Measurements from ENCODE around the gene CYP3A7.
"Not testable (repeated sequence)": the region's sequence is repeated elsewhere in the genome, so short reads cannot be mapped to it uniquely, and the experiment has no call there.

The CYP3A7 gene

GRCh38 chr7:99740573-99741440, 5.8 kb upstream of the CYP3A7 start:
- DNase-seq, result no peak

- no peak for DNase-seq
Measured at GRCh38 chr7:99739699-99740572, 4.9 kb upstream of the CYP3A7 start.

GRCh38 chr7:99737726-99738125, 2.7 kb upstream of the CYP3A7 start:
- DNase-seq, result no peak

GRCh38 chr7:99736667-99737066, 1.7 kb upstream of the CYP3A7 start:
- DNase-seq, result not testable (repeated sequence)

- DNase-seq, result no peak
Measured at GRCh38 chr7:99733448-99733847, 1.5 kb downstream of the CYP3A7 start.

GRCh38 chr7:99733003-99733402, 2.0 kb downstream of the CYP3A7 start:
- DNase-seq, result no peak

- DNase-seq, result no peak
Measured at GRCh38 chr7:99731638-99732374, 3.2 kb downstream of the CYP3A7 start.

- no peak for DNase-seq
Measured at GRCh38 chr7:99730992-99731391, 4.0 kb downstream of the CYP3A7 start.

- DNase-seq, result no peak
Measured at GRCh38 chr7:99730238-99730810, 4.7 kb downstream of the CYP3A7 start.

GRCh38 chr7:99729486-99730237, 5.3 kb downstream of the CYP3A7 start:
- no peak for DNase-seq

- DNase-seq, result no peak
Measured at GRCh38 chr7:99728615-99729014, 6.4 kb downstream of the CYP3A7 start.

- DNase-seq, result not testable (repeated sequence)
Measured at GRCh38 chr7:99723201-99723600, 11.8 kb downstream of the CYP3A7 start.

GRCh38 chr7:99720800-99721595, 14.0 kb downstream of the CYP3A7 start:
- no peak for DNase-seq

- DNase-seq, result no peak
Measured at GRCh38 chr7:99719996-99720769, 14.8 kb downstream of the CYP3A7 start.

- no peak for DNase-seq
Measured at GRCh38 chr7:99713995-99714570, 20.9 kb downstream of the CYP3A7 start.

- no peak for DNase-seq
Measured at GRCh38 chr7:99709838-99710578, 25.0 kb downstream of the CYP3A7 start.

- DNase-seq, result no peak
Measured at GRCh38 chr7:99709260-99709659, 25.7 kb downstream of the CYP3A7 start.

GRCh38 chr7:99707096-99707495, 27.9 kb downstream of the CYP3A7 start:
- DNase-seq, result no peak

GRCh38 chr7:99699946-99700345, 35.0 kb downstream of the CYP3A7 start:
- no peak for DNase-seq
